SH-SY5Y (cell line): Measurements from ENCODE around the gene RUSC1.

ENCODE experiments used
- GATA2 ChIP-seq: IDR thresholded peaks from 2 replicates; pipeline ENCODE4 v1.6.1; 2011; ENCODE audit warnings: mild to moderate bottlenecking, low read depth, low read length
- GATA3 ChIP-seq: IDR thresholded peaks from 2 replicates; pipeline ENCODE4 v1.6.1; 2011; ENCODE audit warnings: low read depth, mild to moderate bottlenecking, low read length, moderate library complexity

DNA sequence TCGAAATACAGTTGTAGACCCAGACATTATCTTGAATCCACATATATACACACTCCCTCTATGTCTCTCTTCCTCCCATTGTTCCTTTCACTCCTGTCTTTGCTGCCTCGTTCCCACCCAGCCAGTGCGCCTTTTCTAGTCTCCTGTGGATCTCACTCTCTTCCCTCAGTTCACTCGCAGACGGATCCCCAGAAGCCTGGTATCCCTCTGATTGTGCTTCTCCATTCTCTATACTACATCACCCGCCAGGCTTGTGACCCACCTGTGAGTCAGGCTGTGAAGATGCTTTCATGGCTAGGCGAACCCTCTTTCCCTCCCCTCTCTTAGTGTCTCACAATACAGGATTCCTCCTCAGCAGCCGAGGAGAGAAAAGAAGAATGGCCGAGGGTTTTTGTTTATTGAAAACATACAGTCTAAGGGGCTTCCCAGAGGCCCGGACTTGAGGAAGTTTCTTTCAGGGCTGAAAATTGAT lies 42.0 kb upstream of the RUSC1 start:
- no peak for TF ChIP-seq GATA2
- no peak for TF ChIP-seq GATA3
